ENCODE results near the gene RHBG. TPM values are rescaled to one million over a fixed set of nuclear protein-coding genes. Genes with fewer than 3 reads are reported as not detected.
"Not testable (repeated sequence)": the region's sequence is repeated elsewhere in the genome, so short reads cannot be mapped to it uniquely, and the experiment has no call there.

The RHBG gene, protein sequence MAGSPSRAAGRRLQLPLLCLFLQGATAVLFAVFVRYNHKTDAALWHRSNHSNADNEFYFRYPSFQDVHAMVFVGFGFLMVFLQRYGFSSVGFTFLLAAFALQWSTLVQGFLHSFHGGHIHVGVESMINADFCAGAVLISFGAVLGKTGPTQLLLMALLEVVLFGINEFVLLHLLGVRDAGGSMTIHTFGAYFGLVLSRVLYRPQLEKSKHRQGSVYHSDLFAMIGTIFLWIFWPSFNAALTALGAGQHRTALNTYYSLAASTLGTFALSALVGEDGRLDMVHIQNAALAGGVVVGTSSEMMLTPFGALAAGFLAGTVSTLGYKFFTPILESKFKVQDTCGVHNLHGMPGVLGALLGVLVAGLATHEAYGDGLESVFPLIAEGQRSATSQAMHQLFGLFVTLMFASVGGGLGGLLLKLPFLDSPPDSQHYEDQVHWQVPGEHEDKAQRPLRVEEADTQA
- total RNA-seq: not detected

DNA sequence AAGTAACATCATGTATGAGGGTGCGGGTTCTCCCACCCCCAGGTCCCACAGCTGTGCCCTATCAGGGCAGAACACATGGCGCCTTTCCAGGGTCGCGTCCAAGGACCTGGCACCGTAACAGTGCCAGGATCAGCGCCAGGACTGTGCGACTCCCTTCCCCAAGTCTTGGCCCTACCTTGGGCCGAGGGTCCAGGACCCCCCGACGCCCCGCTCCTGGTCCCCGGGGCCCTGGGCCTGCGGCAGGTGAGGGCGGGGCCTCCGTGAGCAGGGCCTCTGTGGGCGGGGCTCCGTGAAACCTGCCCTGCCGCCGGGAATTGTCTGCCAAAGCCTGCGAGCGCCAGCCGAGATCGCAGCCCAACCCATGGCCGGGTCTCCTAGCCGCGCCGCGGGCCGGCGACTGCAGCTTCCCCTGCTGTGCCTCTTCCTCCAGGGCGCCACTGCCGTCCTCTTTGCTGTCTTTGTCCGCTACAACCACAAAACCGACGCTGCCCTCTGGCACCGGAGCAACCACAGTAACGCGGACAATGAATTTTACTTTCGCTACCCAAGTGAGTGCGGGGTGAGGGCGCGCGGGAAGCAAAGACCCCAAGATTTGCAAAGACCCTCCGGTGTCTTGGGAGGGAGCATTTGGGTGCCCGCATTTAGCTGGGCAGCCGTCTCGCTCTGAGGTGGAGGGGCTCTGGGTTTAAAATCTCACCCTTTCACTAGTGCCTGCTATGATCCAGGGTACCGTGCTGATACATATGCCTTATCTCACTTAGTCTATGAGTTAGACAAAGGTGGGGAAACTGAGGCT is at the start of gene RHBG:
TSS of gene RHBG (plus strand) at position 323 of the 796 bp plus-strand sequence. CDS start at position 362, 39 bp downstream.
- DNase-seq: no peak
- no peak for ATAC-seq (ENCODE audit: low read depth)
- Mint-ChIP-seq H3K27ac (no peak within 1 kb of the TSS), H3K4me1 (peaks cover 4% of the 10 kb centered on the region), H3K27me3 (peaks cover 81% of the 10 kb centered on the region), H3K4me3 (peak within 1 kb of the TSS; percentile 61), H3K36me3 (no peaks in the 10 kb centered on the region), H3K9me3 (no peaks in the 10 kb centered on the region)
- POLR2A ChIA-PET: no interaction called here

- Mint-ChIP-seq H3K36me3 (peaks cover 21% of the 10 kb centered on the region), H3K4me3 (no peak overlapping the region), H3K9me3 (no peaks in the 10 kb centered on the region), H3K27me3 (no peaks in the 10 kb centered on the region), H3K4me1 (no peaks in the 10 kb centered on the region), H3K27ac (no peak overlapping the region)
- DNase-seq (no peak), ATAC-seq (ENCODE audit: low read depth) (no peak)
- POLR2A ChIA-PET: interaction anchor here (0.9 to 1.4 kb wide), 2 partner anchors 36 to 38 kb away, joined by 3 to 4 read pairs; partner anchors contain the start of gene SMG5
These were observed 49.3 kb upstream of the RHBG start for GRCh38 chr1:156319664-156320063.

GRCh38 chr1:156320560-156320959 is 48.5 kb upstream of the RHBG start:
- Mint-ChIP-seq H3K9me3 (no peaks in the 10 kb centered on the region), H3K4me1 (no peaks in the 10 kb centered on the region), H3K27ac (no peak overlapping the region), H3K27me3 (no peaks in the 10 kb centered on the region), H3K4me3 (no peak overlapping the region), H3K36me3 (peaks cover 21% of the 10 kb centered on the region)
- DNase-seq (no peak), ATAC-seq (ENCODE audit: low read depth) (no peak)
- POLR2A ChIA-PET: no interaction called here

- ATAC-seq (ENCODE audit: low read depth); H3K9me3 Mint-ChIP-seq; H3K4me1 Mint-ChIP-seq; H3K27ac Mint-ChIP-seq; H3K4me3 Mint-ChIP-seq; POLR2A ChIA-PET; DNase-seq; H3K27me3 Mint-ChIP-seq: not testable (repeated sequence)
- peaks cover 17% of the 10 kb centered on the region for H3K36me3 Mint-ChIP-seq
These were observed 45.8 kb upstream of the RHBG start for GRCh38 chr1:156323179-156323578.

DNA sequence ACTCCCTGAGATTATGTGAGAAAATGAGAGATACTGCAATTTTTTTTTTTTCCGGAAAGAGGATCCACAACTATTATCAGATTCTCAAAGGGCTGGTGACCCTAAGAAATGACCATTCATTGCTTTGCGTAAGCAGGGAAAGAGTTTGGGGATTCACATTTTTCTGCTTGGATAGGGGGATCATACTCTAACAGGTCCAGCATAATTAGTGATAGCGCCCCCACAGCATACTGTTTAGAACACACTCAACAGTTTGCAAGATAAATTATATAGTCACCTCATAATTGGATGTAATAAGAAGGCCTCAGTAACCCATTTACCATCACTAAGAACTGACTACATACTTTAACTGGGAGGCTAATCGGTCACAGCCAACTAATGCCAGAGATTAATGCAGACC is 32.8 kb upstream of the RHBG start:
- DNase-seq (no peak), ATAC-seq (ENCODE audit: low read depth) (no peak)
- Mint-ChIP-seq H3K4me3 (peak overlapping the region; percentile 98), H3K9me3 (no peaks in the 10 kb centered on the region), H3K4me1 (peaks cover 29% of the 10 kb centered on the region), H3K27ac (peak overlapping the region; percentile 60), H3K36me3 (peaks cover 17% of the 10 kb centered on the region), H3K27me3 (no peaks in the 10 kb centered on the region)
- POLR2A ChIA-PET: no interaction called here

DNA sequence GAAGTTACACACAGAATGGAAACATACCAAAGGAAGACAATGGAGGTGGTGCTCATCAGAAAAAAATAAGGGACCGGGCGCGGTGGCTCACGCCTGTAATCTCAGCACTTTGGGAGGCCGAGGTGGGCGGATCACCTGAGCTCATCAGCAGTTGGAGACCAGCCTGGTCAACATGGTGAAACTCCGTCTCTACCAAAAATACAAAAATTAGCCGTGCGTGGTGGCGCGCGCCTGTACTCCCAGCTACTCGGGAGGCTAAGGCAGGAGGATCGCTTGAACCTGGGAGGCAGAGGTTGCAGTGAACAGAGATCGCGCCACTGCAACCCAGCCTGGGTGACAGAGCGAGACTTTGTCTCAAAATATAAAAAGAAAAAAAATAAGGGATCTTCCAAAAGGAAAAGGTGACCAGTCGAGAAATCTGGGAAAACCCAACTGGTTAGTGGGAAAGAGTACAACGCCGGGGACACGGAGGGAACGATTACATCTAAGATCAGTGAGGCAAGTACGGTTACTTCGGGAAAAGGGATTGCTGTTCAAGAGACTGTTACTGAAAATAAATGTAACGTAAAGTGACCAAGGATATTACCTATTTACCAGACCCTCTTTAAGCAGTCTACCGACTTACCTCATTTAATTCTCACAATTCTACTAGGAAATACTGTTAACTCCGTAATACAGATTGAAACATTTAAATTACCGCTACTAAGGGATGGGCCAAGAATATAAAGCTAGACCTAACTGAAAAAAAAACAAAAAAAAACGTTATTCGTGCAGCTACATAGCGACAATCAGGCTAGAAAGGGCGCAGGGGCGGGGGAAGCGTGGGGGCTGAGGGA is 31.7 kb upstream of the RHBG start:
- Mint-ChIP-seq H3K9me3 (no peaks in the 10 kb centered on the region), H3K27ac (peak overlapping the region; percentile 96), H3K4me3 (peak overlapping the region; percentile 98), H3K36me3 (peaks cover 15% of the 10 kb centered on the region), H3K4me1 (peaks cover 29% of the 10 kb centered on the region), H3K27me3 (no peaks in the 10 kb centered on the region)
- DNase-seq (no peak), ATAC-seq (ENCODE audit: low read depth) (no peak)
- POLR2A ChIA-PET: interaction anchor here (0.6 to 1.6 kb wide), 3 partner anchors 10 to 74 kb away, joined by 3 to 4 read pairs (median 4); partner anchors contain the start of gene GLMP

- H3K27me3 Mint-ChIP-seq: no peaks in the 10 kb centered on the region
- DNase-seq: no peak
- H3K4me3 Mint-ChIP-seq: peak overlapping the region; percentile 98
- H3K36me3 Mint-ChIP-seq: peaks cover 13% of the 10 kb centered on the region
- POLR2A ChIA-PET: interaction anchor here (1.0 to 1.6 kb wide), 2 partner anchors 9 to 42 kb away, joined by 3 to 4 read pairs; partner anchors contain the start of gene GLMP
- no peak for ATAC-seq (ENCODE audit: low read depth)
- no peaks in the 10 kb centered on the region for H3K9me3 Mint-ChIP-seq
- H3K27ac Mint-ChIP-seq: peak overlapping the region; percentile 96
- H3K4me1 Mint-ChIP-seq: peaks cover 29% of the 10 kb centered on the region
These were observed 31.2 kb upstream of the RHBG start for GRCh38 chr1:156337888-156338179.

- Mint-ChIP-seq H3K4me1 (peaks cover 29% of the 10 kb centered on the region), H3K27me3 (no peaks in the 10 kb centered on the region)
- POLR2A ChIA-PET: interaction anchor here (1.0 to 1.6 kb wide), 2 partner anchors 8 to 43 kb away, joined by 3 to 4 read pairs; partner anchors contain the start of gene GLMP
These were observed 30.6 kb upstream of the RHBG start, which contains the start of the genes CCT3 and TSACC for GRCh38 chr1:156338180-156338976. Gene CCT3, minus strand, starts transcription at chr1:156338292. Its CDS starts 108 bp downstream, at chr1:156338184. Gene TSACC, plus strand, starts transcription at chr1:156338526. Its CDS starts 1,232 bp downstream, at chr1:156339758.

DNA sequence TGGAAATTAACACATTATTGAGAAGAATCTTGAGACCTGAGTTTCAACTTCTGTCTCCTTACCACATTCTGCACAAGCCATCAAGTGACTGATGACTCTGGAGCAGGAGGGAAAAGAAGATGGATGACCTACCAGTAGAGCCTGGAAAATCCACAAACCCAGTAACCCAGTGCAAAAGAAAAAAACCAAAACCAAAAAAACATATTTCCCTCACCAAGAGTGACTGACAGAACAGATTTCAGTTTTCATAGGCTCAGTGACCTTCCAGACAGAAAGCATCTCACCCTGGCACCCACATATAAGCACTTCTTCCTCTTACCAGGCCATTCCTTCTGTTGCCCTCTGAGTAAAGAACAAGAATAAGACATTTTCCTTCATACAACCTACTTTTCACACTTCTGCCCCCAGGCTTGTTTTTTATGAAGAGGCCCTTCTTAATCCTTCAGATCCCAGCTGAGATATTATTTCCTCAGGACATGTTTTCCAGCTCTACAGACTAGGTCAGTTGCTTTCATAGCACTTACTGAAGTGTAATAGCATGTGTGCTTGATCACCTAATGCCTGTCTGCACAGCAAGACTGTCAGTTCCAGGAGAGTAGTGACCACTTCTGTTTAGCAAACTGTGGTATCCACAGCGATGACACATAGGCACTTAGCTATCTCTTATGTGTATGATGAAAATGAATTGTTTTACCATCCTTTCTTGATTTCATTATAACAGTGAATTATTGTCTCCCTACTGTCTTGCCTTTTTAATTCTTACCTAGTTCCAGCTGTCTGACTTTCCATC is 26.6 kb upstream of the RHBG start:
- ATAC-seq (ENCODE audit: low read depth) (no peak), DNase-seq (no peak)
- H3K9me3 Mint-ChIP-seq: no peaks in the 10 kb centered on the region
- no peak overlapping the region for H3K27ac Mint-ChIP-seq
- H3K27me3 Mint-ChIP-seq: peaks cover 16% of the 10 kb centered on the region
- POLR2A ChIA-PET: no interaction called here
- H3K4me3 Mint-ChIP-seq: no peak overlapping the region
- no peaks in the 10 kb centered on the region for H3K36me3 Mint-ChIP-seq
- peaks cover 6% of the 10 kb centered on the region for H3K4me1 Mint-ChIP-seq

More at GRCh38 chr1:156338180-156338976, 30.6 kb upstream of the RHBG start, which contains the start of the genes CCT3 and TSACC:
- peak; percentile 93 for ATAC-seq (ENCODE audit: low read depth)
- Mint-ChIP-seq H3K27ac (peak within 1 kb of the TSS; percentile 96), H3K9me3 (no peaks in the 10 kb centered on the region), H3K36me3 (peaks cover 12% of the 10 kb centered on the region), H3K4me3 (peak within 1 kb of the TSS; percentile 98)
- peak; percentile 99 for DNase-seq

DNA sequence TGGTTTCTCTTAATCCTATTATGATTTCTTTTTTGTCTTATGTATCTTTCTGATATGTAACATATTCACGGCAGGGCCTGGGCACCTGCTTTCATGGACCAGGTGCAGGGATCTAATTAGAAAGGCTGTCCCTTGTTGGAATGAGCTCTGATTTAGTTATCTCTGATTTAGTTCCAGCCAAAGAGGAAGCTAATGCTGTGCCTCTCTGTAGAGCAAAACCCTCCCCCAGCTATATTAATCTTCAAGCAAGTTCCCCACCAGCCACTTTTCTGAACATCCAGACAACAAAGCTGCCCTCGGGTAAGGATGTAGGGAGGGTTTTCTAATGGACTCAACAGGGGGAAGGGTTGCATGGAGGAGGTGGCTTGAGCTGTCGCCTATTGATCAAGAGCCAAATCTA is 24.6 kb upstream of the RHBG start:
- POLR2A ChIA-PET: no interaction called here
- ATAC-seq (ENCODE audit: low read depth) (no peak), DNase-seq (no peak)
- Mint-ChIP-seq H3K4me1 (no peaks in the 10 kb centered on the region), H3K27me3 (peaks cover 30% of the 10 kb centered on the region), H3K27ac (no peak overlapping the region), H3K4me3 (no peak overlapping the region), H3K36me3 (no peaks in the 10 kb centered on the region), H3K9me3 (no peaks in the 10 kb centered on the region)

- not testable (repeated sequence) for DNase-seq; H3K4me1 Mint-ChIP-seq; H3K36me3 Mint-ChIP-seq; H3K9me3 Mint-ChIP-seq; H3K27ac Mint-ChIP-seq; ATAC-seq (ENCODE audit: low read depth); H3K4me3 Mint-ChIP-seq
- POLR2A ChIA-PET: interaction anchor here (0.7 kb wide), 2 partner anchors 98 to 279 kb away, joined by 3 to 4 read pairs; no protein-coding TSS in a partner anchor
- H3K27me3 Mint-ChIP-seq: peaks cover 36% of the 10 kb centered on the region
These were observed 23.0 kb upstream of the RHBG start for GRCh38 chr1:156346035-156346434.

Measured in activated naive CD8-positive, alpha-beta T cell treated with anti-CD3 and anti-CD28 coated beads, Interleukin-2, amount 10 ng/mL, durations not matched to agents 7 days and 5 days (primary cell).